Cerebellar cortex (tissue), 1 donor: ENCODE results near the gene FUS.
"Not testable (repeated sequence)": the region's sequence is repeated elsewhere in the genome, so short reads cannot be mapped to it uniquely, and the experiment has no call there.

Experiments used
- DNase-seq: peaks from one replicate; pipeline ENCODE4 v3.0.0-alpha.2; 2015; ENCODE audit warnings: low spot score

FUS gene

GRCh38 chr16:31186930-31187807 is 7.2 kb downstream of the FUS start:
- DNase-seq: no peak

DNA sequence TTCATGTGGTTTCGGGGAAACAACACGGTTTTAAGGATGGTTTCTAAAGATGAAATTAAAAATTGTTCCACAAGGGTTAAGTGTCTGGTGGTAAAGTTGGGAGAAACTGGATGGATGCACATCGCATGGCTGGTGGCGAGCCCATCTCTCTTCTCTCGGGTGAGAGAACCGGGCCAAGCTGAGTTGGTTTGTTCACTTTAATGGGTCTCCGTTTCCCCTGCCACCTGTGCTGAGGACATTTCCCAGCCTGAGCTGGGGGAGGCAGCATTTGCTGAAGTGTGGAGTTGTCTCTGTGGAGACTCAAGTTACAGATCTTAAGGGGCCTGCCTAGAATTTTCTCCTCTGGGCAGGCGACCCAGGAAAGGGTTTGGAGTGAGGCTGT is 7.9 kb downstream of the FUS start:
- DNase-seq: no peak

- DNase-seq: no peak
Measured at GRCh38 chr16:31188450-31189411, 8.8 kb downstream of the FUS start.

- no peak for DNase-seq
Measured at GRCh38 chr16:31189412-31189778, 9.5 kb downstream of the FUS start.

DNA sequence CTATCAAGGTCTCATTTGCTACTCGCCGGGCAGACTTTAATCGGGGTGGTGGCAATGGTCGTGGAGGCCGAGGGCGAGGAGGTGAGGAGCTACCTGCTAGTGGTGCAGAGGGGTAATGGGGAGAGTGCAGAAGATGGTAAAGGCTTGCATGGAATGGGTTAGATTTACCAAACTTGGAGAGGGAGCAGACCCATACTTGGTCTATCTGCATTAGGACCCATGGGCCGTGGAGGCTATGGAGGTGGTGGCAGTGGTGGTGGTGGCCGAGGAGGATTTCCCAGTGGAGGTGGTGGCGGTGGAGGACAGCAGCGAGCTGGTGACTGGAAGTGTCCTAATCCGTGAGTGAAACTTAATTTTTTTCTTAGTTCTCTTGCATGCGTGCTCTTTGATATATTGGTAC is 10.1 kb downstream of the FUS start:
- DNase-seq: no peak

- no peak for DNase-seq
Measured at GRCh38 chr16:31190818-31191444, 11.0 kb downstream of the FUS start.

- no peak for DNase-seq
Measured at GRCh38 chr16:31191697-31192428, 11.9 kb downstream of the FUS start.

DNA sequence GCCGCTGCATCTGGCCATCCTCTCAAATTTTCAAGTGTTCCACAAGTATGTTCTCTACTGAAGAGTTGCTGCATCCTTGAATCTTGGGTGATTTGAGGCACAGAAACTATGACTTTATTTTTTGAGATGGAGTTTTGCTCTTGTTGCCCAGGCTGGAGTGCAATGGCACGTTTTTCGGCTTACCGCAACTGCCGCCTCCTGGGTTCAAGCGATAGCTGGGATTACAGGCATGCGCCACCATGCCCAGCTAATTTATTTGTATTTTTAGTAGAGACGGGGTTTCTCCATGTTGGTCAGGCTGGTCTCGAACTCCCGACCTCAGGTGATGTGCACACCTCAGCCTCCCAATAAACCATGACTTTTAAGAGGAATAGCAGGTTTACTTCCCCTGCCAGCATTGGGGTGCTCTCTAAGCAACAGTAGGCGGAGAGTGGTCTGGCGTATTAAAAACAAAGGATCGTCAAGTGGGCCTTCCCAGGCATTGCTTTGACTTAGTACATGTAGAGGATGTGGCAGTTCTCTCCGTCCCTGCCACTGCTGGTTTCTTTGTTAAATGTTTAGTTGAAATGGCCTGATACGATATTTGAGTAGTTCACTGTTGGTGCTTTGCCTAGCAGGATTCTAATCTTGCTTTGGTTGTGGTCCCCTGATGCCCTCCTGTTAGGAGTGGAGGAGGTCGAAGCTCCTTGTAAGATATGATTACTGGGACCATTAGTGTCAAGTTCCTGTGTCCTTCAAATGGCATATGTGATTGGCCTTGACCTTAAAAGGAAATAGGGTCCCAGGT is 13.1 kb downstream of the FUS start:
- no peak for DNase-seq

DNA sequence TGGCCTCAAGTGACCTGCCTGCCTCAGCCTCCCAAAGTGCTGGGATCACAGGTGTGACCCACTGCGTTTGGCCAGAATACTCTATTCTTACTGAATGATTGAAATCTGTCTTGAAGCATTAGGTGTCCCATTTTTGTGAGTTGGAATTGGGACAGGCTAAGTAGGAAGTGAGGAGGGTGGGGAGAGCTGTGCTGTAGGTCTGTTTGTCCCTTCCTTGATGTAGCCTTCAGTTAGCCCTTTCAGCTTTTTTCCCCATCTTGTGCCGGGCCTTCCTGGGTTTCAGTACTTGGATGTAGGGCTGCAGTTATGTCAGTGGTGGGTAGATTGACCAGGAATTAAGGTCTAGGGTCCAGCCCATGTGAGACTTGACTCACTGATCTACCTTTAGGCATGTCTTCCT is 13.9 kb downstream of the FUS start:
- DNase-seq: no peak

- no peak for DNase-seq
Measured at GRCh38 chr16:31194898-31195297, 15.0 kb downstream of the FUS start.

- DNase-seq: not testable (repeated sequence)
Measured at GRCh38 chr16:31195861-31196260, 15.9 kb downstream of the FUS start.

DNA sequence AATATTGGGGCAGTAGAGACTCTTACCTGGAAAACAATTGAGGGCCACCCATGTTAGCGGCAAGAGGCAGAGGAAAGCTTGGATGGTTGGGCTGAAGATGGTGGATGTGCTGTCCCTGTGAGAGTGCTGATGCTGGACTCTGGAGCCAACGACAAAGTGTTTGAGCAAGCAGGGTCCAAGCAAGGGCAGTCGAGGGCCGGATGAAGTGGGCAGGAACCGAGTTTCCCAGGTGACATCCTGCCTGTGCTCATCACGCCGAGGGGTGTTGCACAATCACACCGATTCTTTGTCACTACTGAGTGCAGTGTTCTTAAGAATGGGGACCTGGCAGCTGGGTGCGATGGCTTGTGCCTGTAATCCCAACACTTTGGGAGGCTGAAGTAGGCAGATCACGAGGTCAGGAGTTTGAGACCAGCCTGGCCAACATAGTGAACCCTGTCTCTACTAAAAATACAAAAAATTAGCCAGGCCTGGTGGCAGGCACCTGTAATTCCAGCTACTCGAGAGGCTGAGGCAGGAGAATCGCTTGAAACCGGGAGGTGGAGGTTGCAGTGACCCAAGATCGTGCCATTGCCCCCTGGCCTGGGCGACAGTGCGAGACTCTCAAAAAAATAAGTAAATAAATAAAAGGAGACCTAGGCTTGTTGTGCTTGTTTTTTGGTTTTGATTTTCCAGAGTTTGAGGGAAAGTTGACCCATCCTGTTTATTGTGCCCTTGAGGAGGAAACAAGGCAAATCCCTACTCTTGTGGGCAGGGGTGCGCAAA is 16.6 kb downstream of the FUS start:
- DNase-seq: no peak

DNA sequence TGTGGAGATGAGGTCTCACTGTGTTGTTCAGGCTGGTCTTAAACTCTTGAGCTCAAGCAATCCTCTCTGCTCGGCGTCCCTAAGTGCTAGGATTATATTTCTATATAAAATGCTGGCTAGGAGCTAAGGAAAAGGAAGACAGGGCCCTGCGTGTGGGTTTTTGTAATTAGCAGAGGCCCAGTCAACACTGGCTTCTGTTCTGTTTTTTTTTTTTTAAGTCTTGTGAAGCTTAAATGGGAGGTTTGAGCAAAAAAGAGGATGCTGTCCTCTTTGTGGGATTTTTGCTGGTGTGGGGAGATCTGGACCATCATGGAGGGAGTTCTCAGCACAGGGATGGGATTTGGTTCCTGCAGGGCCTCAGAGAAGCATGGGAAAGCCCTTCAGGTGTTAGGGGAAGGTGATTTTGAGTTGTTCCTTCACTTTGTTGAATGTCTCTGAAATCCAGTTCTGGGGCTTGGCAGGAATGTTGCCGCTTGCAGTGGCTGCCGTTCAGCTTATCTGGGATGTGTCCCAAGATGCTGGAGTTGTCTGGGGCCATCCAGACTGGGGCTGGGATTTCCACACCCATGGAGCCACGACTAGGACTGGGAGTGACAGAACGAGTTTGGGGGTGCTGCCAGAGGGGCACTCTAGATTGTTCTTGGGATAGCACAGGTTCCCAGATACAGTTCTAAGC is 18.4 kb downstream of the FUS start:
- peak; percentile 30 for DNase-seq

DNA sequence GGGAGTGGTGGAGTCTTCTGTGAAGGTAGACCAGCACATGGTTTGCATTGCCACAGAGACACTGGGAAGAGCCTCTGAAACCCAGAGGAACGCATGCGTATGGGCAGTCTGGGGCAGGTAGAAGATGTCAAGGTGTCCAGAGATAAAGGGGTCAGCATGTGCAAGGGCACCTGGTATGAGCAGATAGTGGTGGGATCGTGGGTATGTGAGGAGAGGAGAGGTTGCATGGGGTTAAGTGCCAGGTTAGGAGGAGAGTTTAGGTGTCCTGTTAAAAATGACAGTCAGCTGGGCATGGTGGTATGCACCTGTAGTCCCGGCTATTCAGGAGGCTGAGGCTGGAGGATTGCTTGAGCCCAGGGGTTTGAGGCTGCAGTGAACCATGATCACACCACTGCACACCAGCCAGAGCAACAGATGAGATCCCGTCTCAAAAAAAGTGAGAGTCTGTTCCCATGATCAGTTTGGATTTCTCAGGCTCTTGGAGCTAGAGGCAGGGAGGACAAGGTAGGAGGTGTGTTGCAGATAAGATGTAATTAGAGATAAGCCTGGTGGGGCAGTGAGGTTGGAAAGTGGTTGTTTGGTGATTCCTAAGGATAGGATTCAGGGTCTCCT is 19.6 kb downstream of the FUS start:
- DNase-seq: peak; percentile 27

DNA sequence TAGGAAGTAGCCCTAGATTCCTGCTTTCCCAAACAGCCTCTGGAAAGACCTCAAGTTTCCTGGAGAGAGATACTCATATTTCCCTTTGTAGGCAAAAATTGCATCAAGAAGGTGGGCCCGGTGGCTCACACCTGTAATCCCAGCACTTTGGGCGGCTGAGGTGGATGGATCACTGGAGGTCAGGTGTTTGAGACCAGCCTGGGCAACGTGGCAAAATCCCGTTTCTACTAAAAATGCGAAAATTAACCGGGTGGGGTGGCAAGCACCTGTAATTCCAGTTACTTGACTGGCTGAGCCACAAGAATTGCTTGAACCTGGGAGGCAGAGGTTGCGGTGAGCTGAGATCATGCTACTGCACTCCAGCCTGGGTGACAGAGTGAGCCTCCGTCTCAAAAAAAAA is 20.2 kb downstream of the FUS start:
- DNase-seq: not testable (repeated sequence)

- peak; percentile 37 for DNase-seq
Measured at GRCh38 chr16:31200821-31201568, 21.1 kb downstream of the FUS start.

- DNase-seq: peak; percentile 40
Measured at GRCh38 chr16:31201582-31202413, 21.9 kb downstream of the FUS start.
